Spleen (tissue), 11 donors: ENCODE results near the gene ERCC2. TPM values are rescaled to one million over a fixed set of nuclear protein-coding genes. Genes with fewer than 3 reads are reported as not detected.
A peak's percentile ranks its signal among the peaks of the same experiment; 100 is the strongest.

ENCODE experiments used
- DNase-seq: peaks from one replicate; pipeline ENCODE4 v3.0.0-alpha.2; 2020
- H3K27ac ChIP-seq, 8 donors: fragments of 200-600 bp; sonication (generic) in 7 of 8; 1 replicate in 4 of 8; 2 replicates in 4 of 8; pipeline versions ENCODE4 v1.5.0 to v1.8.0; 2016 to 2021; ENCODE audit warnings: inconsistent platforms in 4 of 8, mild to moderate bottlenecking in 4 of 8, moderate library complexity in 1 of 8
- H3K27me3 ChIP-seq, 7 donors: fragments of 200-600 bp; sonication (generic) in 6 of 7; replicated peaks in 1 of 7; 1 replicate in 4 of 7; 2 replicates in 3 of 7; pipeline versions ENCODE4 v1.5.0 to v1.8.0; 2016 to 2021; ENCODE audit warnings: inconsistent platforms in 3 of 7, mild to moderate bottlenecking in 1 of 7
- H3K36me3 ChIP-seq, 6 donors: fragments of 200-600 bp; sonication (generic) in 5 of 6; 1 replicate in 4 of 6; 2 replicates in 2 of 6; pipeline versions ENCODE4 v1.5.0 to v1.8.0; 2016 to 2021; ENCODE audit warnings: inconsistent platforms in 2 of 6
- H3K4me1 ChIP-seq, 6 donors: fragments of 200-600 bp; sonication (generic) in 5 of 6; 1 replicate in 3 of 6; 2 replicates in 3 of 6; pipeline versions ENCODE4 v1.5.0 to v1.8.0; 2016 to 2021; ENCODE audit warnings: inconsistent platforms in 3 of 6
- H3K4me3 ChIP-seq, 8 donors: fragments of 200-600 bp; sonication (generic) in 7 of 8; 1 replicate in 4 of 8; 2 replicates in 4 of 8; pipeline versions ENCODE4 v1.5.0 to v1.8.0; 2016 to 2021; ENCODE audit warnings: inconsistent platforms in 4 of 8, mild to moderate bottlenecking in 4 of 8, moderate library complexity in 2 of 8
- H3K9me3 ChIP-seq, 8 donors: fragments of 200-600 bp; sonication (generic) in 7 of 8; 1 replicate in 4 of 8; 2 replicates in 4 of 8; pipeline versions ENCODE4 v1.5.0 to v1.8.0; 2016 to 2021; ENCODE audit warnings: inconsistent platforms in 4 of 8
- POLR2A ChIP-seq, 3 donors: fragments of 450-650 bp; IDR thresholded peaks; one replicate each; pipeline ENCODE4 v1.5.1; 2017; ENCODE audit warnings: antibody characterized with exemption in 3 of 3, mild to moderate bottlenecking in 1 of 3
- POLR2AphosphoS5 ChIP-seq, 3 donors: sonication (generic); formaldehyde crosslinking; IDR thresholded peaks; one replicate each; pipeline ENCODE4 v1.5.1; 2017; ENCODE audit warnings: antibody characterized with exemption in 3 of 3
- WGBS, 5 donors: extraction: QIAGEN DNeasy Blood & Tissue Kit in 3 of 5; methylation state at CpG; one replicate each; pipeline versions ENCODE4 v1.1.5 to v1.1.7; 2013 to 2018; 5-methylcytosine and 5-hydroxymethylcytosine counted together
- intact Hi-C: fragments of 100-400 bp; cut with DNase I; formaldehyde crosslinking; loops from one replicate; pipeline ENCODE4 v1.15.0; 2023; ENCODE audit warnings: low total_unique reads
- polyA plus RNA-seq, 3 donors: library from polyadenylated mRNA; stranded (reverse); fragments of 200-250 nt; gene quantifications; one replicate each; pipeline ENCODE4 v1.2.1, GENCODE V29; 2013
- total RNA-seq, 7 donors: library from RNA; depleted of rRNA in 3 of 7; stranded (reverse); fragments of >200 nt in 3 of 7; fragmentation: NEBNext Ultra II Directional in 4 of 7; extraction: Animal tissue kit (Norgen Biotek cat#: 25700) in 4 of 7; gene quantifications; one replicate each; pipeline versions ENCODE4 v1.1.0 to v1.2.1, GENCODE V29; 2016 to 2021
- TF ChIP-seq, protein P1 (sequence below), 11 experiments: fragments of 200-600 bp in 7 of 11; fragments of 450-650 bp in 4 of 11; sonication (generic) in 4 of 11; IDR thresholded peaks in 8 of 11; conservative IDR thresholded peaks in 3 of 11; 1 replicate in 7 of 11; 2 replicates in 4 of 11; pipeline versions ENCODE4 v1.4.0 to v1.8.0; 2016 to 2021; ENCODE audit warnings: antibody characterized with exemption in 11 of 11, inconsistent platforms in 4 of 11, mild to moderate bottlenecking in 1 of 11
- donor health status: healthy with polysubstance abuse.
- donor health status: DM: no; HTN: no; CAD: no; lungs with moderate emphysema.
- donor health status: DM: no; HTN: no; CAD: no.
- donor health status: Bipolar disorder and iron deficiency.
- donor health status: healthy.
- donor health status: DM: no; HTN: no; CAD: no.
- donor health status: DM: yes; HTN: yes; CAD: no.

Gene ERCC2
- total and polyA plus RNA-seq, 10 donors, result 11.5 to 22.1 (median 16.0) TPM

DNA sequence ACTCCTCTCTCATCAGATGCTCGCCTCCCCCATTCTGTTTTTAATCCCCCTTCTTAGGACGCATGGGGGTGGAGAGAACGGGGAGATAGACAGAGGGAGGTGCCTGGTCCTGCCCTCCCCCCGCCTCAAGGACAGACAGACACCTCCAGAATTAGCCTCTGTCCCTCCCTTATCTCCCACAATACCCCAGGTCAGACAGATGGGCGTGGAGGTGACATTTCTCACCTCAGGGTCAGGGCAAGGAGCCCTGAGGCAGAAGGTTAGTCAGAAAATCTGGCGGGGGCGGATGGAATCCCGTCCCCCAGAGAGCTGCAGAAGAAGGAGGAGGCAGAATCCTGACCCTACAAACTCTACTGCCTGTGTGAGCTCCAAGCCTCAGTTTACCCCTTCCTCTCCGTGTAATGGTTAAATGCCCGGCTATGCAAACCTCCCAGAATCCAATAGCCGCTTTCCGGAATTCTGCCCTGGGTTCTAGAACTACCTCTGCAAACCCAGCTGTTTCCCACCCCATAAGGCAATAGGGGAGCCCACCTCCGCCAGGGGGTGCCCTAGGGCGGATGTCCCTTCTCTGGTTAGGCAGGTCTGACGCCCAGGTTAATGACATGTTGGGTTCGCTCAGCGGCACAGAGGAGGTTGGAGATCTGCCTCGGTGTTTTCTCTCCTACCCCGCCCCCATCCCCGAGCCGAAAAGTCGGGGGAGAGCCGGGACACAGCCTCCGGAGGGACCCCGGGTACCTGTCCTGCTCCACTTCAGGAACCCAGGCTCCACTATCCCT, 33.6 kb upstream of the ERCC2 start:
- Histone ChIP-seq H3K36me3 (peaks cover 0 to 8% (median 0%) of the 10 kb centered on the region in 6 donors), H3K4me1 (peaks cover 22 to 80% (median 57%) of the 10 kb centered on the region in 6 donors), H3K27me3 (peaks cover 0 to 48% (median 10%) of the 10 kb centered on the region in 7 donors), H3K27ac (peak overlapping the region in 6 of 8 donors; percentile 7 to 95 (median 88)), H3K9me3 (no peaks in the 10 kb centered on the region), H3K4me3 (peak overlapping the region; percentile 74 to 89 (median 82))
- DNase-seq, result peak; percentile 87
- intact Hi-C loops, result no loop called here
- TF ChIP-seq, protein P1, sequence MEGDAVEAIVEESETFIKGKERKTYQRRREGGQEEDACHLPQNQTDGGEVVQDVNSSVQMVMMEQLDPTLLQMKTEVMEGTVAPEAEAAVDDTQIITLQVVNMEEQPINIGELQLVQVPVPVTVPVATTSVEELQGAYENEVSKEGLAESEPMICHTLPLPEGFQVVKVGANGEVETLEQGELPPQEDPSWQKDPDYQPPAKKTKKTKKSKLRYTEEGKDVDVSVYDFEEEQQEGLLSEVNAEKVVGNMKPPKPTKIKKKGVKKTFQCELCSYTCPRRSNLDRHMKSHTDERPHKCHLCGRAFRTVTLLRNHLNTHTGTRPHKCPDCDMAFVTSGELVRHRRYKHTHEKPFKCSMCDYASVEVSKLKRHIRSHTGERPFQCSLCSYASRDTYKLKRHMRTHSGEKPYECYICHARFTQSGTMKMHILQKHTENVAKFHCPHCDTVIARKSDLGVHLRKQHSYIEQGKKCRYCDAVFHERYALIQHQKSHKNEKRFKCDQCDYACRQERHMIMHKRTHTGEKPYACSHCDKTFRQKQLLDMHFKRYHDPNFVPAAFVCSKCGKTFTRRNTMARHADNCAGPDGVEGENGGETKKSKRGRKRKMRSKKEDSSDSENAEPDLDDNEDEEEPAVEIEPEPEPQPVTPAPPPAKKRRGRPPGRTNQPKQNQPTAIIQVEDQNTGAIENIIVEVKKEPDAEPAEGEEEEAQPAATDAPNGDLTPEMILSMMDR (IDR thresholded peaks at IDR 0.05 in 8 of 11, conservative IDR thresholded peaks at IDR 0.05 in 3 of 11), result peak in 8 of 11 experiments; percentile 16 to 64 (median 38)
- TF ChIP-seq POLR2A (IDR thresholded peaks at IDR 0.05), result no peak
- no peak for TF ChIP-seq POLR2AphosphoS5 (IDR thresholded peaks at IDR 0.05)
- 22 to 28% (median 25%) methylated on average over 21 to 25 of the region's 25 CpGs for WGBS, 5 donors

DNA sequence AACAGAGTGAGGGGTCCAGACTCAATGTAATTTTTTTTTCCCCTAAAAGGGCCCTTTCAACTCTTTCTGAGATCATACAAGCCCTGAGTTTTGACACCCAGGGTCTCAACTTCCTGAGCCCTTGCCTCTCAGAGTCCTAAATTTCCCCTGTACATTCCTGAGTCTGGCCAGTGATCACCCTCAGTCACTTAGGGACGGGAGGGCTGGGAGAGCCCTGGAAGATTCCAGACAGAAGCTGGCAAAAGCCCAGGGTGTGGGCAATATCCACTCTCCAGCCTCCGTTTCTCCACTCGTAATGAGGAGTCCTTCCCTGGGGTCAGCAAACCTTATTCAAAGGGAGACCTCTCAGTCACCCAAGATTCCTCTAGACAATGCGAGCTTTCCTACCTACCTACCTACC, 32.9 kb upstream of the ERCC2 start:
- Histone ChIP-seq H3K27ac (peak overlapping the region in 6 of 8 donors; percentile 9 to 95 (median 62)), H3K4me1 (peaks cover 27 to 81% (median 62%) of the 10 kb centered on the region in 6 donors), H3K36me3 (peaks cover 0 to 3% (median 0%) of the 10 kb centered on the region in 6 donors), H3K9me3 (no peaks in the 10 kb centered on the region), H3K4me3 (no peak overlapping the region), H3K27me3 (peaks cover 0 to 55% (median 10%) of the 10 kb centered on the region in 7 donors)
- no peak for DNase-seq
- intact Hi-C loops, result no loop called here
- TF ChIP-seq POLR2A (IDR thresholded peaks at IDR 0.05), result no peak
- no peak for TF ChIP-seq POLR2AphosphoS5 (IDR thresholded peaks at IDR 0.05)
- TF ChIP-seq, protein P1 (IDR thresholded peaks at IDR 0.05 in 8 of 11, conservative IDR thresholded peaks at IDR 0.05 in 3 of 11), result no peak
- 73 to 81% (median 78%) methylated on average over 4 of the region's 4 CpGs for WGBS, 5 donors

DNA sequence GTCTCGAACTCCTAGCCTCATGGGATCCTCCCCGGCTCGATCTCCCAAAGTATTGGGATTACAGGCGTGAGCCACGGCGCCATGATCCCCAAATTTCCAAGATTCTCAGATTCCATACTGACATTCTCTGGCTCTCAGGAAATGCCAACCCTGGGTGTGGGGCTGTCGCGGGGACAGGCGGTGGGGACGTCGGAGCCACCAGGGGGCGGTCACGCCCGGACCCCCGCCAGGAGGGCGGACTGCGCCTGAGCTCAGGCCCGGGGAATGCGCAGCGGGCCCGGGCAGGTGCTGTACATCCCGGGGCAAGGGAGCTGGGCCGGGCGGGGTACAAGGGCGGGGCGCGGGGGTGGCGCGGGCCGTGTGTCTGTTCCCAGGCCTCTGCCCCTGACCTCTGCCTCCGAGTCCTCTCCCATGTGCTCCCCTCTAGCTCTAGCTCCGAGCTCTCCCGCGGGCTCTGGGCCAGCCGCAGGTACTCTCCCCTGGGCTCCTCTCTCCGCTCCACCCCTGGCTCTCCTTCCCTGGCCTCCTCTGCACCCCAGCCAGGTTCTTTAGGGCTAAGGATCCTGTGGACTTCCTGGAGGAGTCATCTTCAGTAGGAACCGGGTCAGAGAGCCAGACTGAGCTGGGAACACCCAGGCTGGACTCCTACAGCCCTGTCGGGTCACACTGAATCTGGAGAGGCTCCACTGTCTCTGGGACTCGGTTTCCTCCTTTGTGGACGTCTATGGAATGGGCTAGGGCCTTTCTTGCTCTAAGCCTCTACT, 32.1 kb upstream of the ERCC2 start:
- peak overlapping the region in 5 of 8 donors; percentile 9 to 95 (median 85) for H3K27ac ChIP-seq
- DNase-seq, result peak; percentile 85
- peaks cover 25 to 81% (median 64%) of the 10 kb centered on the region in 6 donors for H3K4me1 ChIP-seq
- TF ChIP-seq POLR2A (IDR thresholded peaks at IDR 0.05) (no peak), POLR2AphosphoS5 (IDR thresholded peaks at IDR 0.05) (peak; percentile 14 to 69 (median 26))
- TF ChIP-seq, protein P1 (IDR thresholded peaks at IDR 0.05 in 8 of 11, conservative IDR thresholded peaks at IDR 0.05 in 3 of 11), result peak; percentile 25 to 74 (median 55)
- peaks cover 0 to 63% (median 10%) of the 10 kb centered on the region in 7 donors for H3K27me3 ChIP-seq
- intact Hi-C loops, result no loop called here
- 21 to 29% (median 22%) methylated on average over 24 to 40 of the region's 40 CpGs for WGBS, 5 donors
- peak overlapping the region in 2 of 8 donors; percentile 1 to 50 for H3K4me3 ChIP-seq
- no peaks in the 10 kb centered on the region for H3K36me3 ChIP-seq
- no peaks in the 10 kb centered on the region for H3K9me3 ChIP-seq
